ENCODE results near the gene DNAH14. TPM values are rescaled to one million over a fixed set of nuclear protein-coding genes. Genes with fewer than 3 reads are reported as not detected.
"Not testable (repeated sequence)": the region's sequence is repeated elsewhere in the genome, so short reads cannot be mapped to it uniquely, and the experiment has no call there.

The DNAH14 gene
- total RNA-seq, 4 donors from 2014 or later: 9.5 to 32.4 (median 14.8) TPM

DNA sequence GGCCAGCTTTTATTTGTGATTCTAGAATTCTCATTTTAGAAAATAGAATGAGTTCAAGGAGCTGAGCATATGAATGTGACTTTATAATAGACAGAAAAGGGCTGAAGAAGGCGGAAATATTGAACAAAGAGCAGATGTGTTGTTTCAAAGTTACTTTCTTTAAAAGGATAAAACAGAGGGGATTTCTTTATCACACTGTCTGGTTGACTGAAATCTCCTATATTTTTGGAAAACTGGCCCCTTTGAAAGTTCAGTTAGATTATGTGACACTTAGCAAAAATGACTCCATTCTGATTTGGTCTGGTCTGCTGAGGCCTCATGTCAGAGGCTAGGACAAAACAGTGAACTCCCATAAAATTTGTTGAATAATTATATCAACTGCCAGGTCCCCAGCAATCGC lies 46.4 kb upstream of the DNAH14 start:
- WGBS, 2 donors (ENCODE audit: low coverage in 1 of 2): 80 to 91% methylated on average over 2 of the region's 2 CpGs
- Histone ChIP-seq H3K36me3 (no peaks in the 10 kb centered on the region), H3K4me3 (no peak overlapping the region), H3K27ac (no peak overlapping the region), H3K27me3 (no peaks in the 10 kb centered on the region), H3K4me1 (peaks cover 0 to 23% (median 2%) of the 10 kb centered on the region in 3 donors), H3K9me3 (peaks cover 0 to 6% (median 0%) of the 10 kb centered on the region in 3 donors)
- TF ChIP-seq EP300 (IDR thresholded peaks at IDR 0.05): no peak
- ATAC-seq: no peak

DNA sequence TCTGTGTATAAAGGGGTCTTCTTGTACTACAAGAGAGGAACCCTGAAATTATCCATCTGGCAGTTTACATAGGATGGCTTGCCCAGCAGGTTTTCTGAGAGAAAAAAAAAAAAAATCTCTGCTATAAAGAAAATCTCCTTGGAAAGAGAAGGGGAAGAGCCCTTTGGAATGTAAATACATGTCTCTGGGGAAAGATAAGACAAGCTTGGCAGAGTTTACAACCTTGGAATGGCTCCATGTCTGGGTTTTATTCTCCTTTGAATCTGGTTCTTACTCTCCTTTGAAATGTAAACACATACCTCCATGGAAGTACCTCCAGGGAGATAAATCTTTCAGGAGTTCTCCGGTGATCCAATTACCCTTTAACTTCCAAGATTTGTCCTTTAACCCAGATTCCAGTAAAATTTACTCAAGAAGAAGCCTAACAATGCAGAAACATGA lies 45.1 kb upstream of the DNAH14 start:
- Histone ChIP-seq H3K27ac (no peak overlapping the region), H3K36me3 (no peaks in the 10 kb centered on the region), H3K9me3 (peaks cover 0 to 6% (median 0%) of the 10 kb centered on the region in 3 donors), H3K4me1 (peaks cover 0 to 23% (median 2%) of the 10 kb centered on the region in 3 donors), H3K27me3 (no peaks in the 10 kb centered on the region), H3K4me3 (no peak overlapping the region)
- TF ChIP-seq POLR2A (IDR thresholded peaks at IDR 0.05): no peak
- TF ChIP-seq CTCF (IDR thresholded peaks at IDR 0.05): no peak
- no peak for TF ChIP-seq POLR2AphosphoS5 (IDR thresholded peaks at IDR 0.05)
- TF ChIP-seq EP300 (IDR thresholded peaks at IDR 0.05): no peak
- WGBS, 2 donors (ENCODE audit: low coverage in 1 of 2): 0 to 33% methylated on average over 1 of the region's 1 CpG
- no peak for ATAC-seq

DNA sequence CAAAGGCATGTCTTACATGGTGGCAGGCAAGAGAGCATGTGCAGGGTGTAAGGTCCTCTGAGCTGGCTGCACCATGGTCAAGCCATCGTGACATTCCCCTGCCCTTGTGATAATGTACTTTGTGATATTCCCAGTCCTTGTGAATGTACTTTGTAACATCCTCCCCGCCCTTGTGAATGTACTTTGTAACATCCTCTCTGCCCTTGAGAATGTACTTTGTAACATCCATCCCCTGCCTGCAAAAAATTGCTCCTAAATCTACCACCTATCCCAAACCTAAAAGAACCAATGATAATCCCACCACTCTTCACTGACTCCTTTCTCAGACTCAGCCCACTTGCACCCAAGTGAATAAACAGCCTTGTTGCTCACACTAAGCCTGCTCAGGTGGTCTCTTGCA lies 44.1 kb upstream of the DNAH14 start:
- not testable (repeated sequence) for H3K4me3 ChIP-seq, H3K9me3 ChIP-seq, H3K27ac ChIP-seq, H3K27me3 ChIP-seq, ATAC-seq, H3K36me3 ChIP-seq
- H3K4me1 ChIP-seq: peaks cover 0 to 23% (median 2%) of the 10 kb centered on the region in 3 donors
- WGBS, 2 donors (ENCODE audit: low coverage in 1 of 2): 90 to 100% methylated on average over 2 of the region's 2 CpGs

DNA sequence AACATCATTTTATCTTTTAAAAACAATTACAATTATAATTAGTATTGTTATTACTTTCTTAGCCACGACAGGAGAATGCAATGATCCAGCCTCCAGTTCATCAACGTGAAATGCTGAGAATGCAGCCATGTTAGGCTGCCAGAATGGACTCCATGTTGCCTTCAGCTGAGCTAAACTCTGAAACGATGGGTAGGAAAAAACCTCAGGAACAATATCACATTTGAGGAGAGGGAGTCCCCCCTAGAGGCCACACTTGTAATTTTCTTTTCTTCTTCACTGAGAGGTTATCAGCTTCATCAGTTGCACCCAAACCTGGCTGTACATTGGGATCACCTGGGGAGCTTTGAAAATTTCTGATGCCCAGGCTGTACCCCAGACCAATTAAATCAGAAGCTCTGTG lies 34.6 kb upstream of the DNAH14 start:
- Histone ChIP-seq H3K9me3 (no peaks in the 10 kb centered on the region), H3K36me3 (no peaks in the 10 kb centered on the region), H3K27ac (no peak overlapping the region), H3K4me3 (no peak overlapping the region), H3K27me3 (no peaks in the 10 kb centered on the region), H3K4me1 (no peaks in the 10 kb centered on the region)
- no peak for ATAC-seq
- WGBS, 2 donors (ENCODE audit: low coverage in 1 of 2): 0 to 20% methylated on average over 3 of the region's 3 CpGs
- TF ChIP-seq EP300 (IDR thresholded peaks at IDR 0.05): no peak
- peak in 2 of 4 experiments; percentile 24 to 26 for TF ChIP-seq CTCF (IDR thresholded peaks at IDR 0.05)
- no peak for TF ChIP-seq POLR2A (IDR thresholded peaks at IDR 0.05)
- TF ChIP-seq POLR2AphosphoS5 (IDR thresholded peaks at IDR 0.05): no peak

DNA sequence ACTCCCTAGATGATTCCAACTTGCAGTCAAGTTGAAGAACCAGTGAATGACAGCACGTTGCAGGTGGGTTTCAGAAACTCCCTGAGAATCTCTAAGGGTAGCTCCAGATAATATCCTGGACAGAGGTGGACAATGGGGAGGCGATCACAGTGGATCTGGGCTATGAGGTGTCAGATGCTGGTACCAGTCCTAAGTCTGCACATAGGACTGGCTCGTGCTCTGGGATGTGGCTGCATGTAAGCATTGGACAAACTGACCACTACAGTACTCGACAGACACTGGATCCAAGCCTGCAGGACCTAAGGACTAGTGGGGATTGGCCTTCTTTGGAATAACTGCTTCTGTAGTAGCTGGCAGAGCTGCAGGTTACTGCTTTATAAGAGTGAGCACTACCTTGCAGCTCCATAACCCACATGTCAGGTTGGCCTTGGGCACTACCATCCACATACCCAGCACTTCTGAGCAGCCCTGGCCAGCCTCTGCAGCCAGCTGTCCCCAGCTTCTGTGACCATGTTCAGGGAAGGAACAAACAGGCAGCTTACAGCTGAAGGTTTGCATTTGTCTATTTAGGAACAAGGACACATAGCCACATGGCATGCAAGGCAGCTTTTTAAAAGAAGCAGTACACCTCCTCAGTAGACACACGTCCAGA lies 33.2 kb upstream of the DNAH14 start:
- no peaks in the 10 kb centered on the region for H3K9me3 ChIP-seq
- 89 to 93% methylated on average over 2 to 3 of the region's 5 CpGs for WGBS, 2 donors (ENCODE audit: low coverage in 1 of 2)
- H3K27me3 ChIP-seq: no peaks in the 10 kb centered on the region
- no peak overlapping the region for H3K4me3 ChIP-seq
- H3K36me3 ChIP-seq: no peaks in the 10 kb centered on the region
- H3K4me1 ChIP-seq: no peaks in the 10 kb centered on the region
- no peak for TF ChIP-seq CTCF (IDR thresholded peaks at IDR 0.05)
- ATAC-seq: no peak
- H3K27ac ChIP-seq: no peak overlapping the region

- H3K27ac ChIP-seq: no peak overlapping the region
- ATAC-seq: no peak
- no peaks in the 10 kb centered on the region for H3K9me3 ChIP-seq
- TF ChIP-seq EP300 (IDR thresholded peaks at IDR 0.05) (no peak), CTCF (IDR thresholded peaks at IDR 0.05) (no peak), POLR2A (IDR thresholded peaks at IDR 0.05) (no peak), POLR2AphosphoS5 (IDR thresholded peaks at IDR 0.05) (no peak)
- H3K4me3 ChIP-seq: no peak overlapping the region
- no peaks in the 10 kb centered on the region for H3K36me3 ChIP-seq
- no peaks in the 10 kb centered on the region for H3K4me1 ChIP-seq
- 36 to 83% methylated on average over 1 of the region's 1 CpG for WGBS, 2 donors (ENCODE audit: low coverage in 1 of 2)
- no peaks in the 10 kb centered on the region for H3K27me3 ChIP-seq
Measured at GRCh38 chr1:224897529-224898327, 31.7 kb upstream of the DNAH14 start.
